GM13976 (cell line): ENCODE data around the gene CALB2.

Experiments
- DNase-seq: peaks from one replicate; pipeline ENCODE4 v3.0.0; 2012; ENCODE audit warnings: low spot score
- in situ Hi-C: fragments of 300-500 bp; cut with MboI; formaldehyde crosslinking; loops from one replicate; pipeline ENCODE4 v1.12.0; 2022; ENCODE audit warnings: low sequenced_read_pairs, mixed read lengths, inconsistent platforms; ENCODE audit not compliant: unreplicated experiment
- TF ChIP-seq, protein P1 (sequence below): IDR thresholded peaks from 2 replicates; pipeline ENCODE4 v1.5.1; 2012; ENCODE audit warnings: borderline replicate concordance, mild to moderate bottlenecking; ENCODE audit not compliant: insufficient read depth; ENCODE audit errors: extremely low read depth, missing control alignments, control extremely low read depth

The CALB2 gene

DNA sequence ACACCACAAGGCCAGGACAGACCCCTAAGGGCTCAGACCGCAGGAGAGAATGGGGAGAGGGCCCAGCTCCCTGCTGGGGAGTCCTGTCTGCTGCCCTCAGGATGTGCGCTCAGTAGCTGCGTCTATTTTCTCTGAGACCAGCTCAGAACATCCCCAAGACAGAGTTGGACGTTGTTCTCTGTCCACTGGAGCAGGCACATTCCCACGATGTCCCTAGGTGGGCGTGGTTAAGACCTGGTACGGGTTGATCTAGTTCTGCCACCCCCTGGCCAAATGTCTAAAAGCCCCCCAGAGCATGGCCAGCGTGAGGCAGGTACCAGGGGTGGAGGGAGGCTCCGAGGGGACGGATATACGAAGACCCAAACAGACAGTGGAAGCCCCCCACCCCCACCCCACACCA, 842 bp upstream of the CALB2 start:
- TF ChIP-seq, protein P1, sequence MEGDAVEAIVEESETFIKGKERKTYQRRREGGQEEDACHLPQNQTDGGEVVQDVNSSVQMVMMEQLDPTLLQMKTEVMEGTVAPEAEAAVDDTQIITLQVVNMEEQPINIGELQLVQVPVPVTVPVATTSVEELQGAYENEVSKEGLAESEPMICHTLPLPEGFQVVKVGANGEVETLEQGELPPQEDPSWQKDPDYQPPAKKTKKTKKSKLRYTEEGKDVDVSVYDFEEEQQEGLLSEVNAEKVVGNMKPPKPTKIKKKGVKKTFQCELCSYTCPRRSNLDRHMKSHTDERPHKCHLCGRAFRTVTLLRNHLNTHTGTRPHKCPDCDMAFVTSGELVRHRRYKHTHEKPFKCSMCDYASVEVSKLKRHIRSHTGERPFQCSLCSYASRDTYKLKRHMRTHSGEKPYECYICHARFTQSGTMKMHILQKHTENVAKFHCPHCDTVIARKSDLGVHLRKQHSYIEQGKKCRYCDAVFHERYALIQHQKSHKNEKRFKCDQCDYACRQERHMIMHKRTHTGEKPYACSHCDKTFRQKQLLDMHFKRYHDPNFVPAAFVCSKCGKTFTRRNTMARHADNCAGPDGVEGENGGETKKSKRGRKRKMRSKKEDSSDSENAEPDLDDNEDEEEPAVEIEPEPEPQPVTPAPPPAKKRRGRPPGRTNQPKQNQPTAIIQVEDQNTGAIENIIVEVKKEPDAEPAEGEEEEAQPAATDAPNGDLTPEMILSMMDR, result no peak
- no peak for DNase-seq
- in situ Hi-C loops, result no loop called here

DNA sequence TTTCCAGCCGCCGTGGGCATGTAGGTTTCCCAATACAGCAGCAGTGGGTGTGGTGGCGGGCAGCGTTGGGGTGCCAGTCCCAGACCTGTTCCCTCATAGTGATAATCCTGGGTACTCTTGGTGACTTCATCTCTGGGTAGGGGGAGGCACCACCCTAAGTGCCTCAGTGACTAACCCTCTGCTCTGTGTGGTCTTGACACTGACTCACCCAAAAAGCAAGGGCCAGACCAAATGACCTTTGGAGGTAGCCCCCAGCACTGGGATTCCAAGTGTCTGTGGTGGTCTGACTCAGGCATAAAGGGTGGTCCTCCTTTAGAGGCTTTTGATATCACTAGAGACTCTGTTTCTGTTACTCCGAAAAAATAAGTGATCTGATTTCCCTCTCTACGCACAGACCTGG, 908 bp downstream of the CALB2 start:
- TF ChIP-seq, protein P1, result no peak
- in situ Hi-C loops, result no loop called here
- DNase-seq, result no peak

DNA sequence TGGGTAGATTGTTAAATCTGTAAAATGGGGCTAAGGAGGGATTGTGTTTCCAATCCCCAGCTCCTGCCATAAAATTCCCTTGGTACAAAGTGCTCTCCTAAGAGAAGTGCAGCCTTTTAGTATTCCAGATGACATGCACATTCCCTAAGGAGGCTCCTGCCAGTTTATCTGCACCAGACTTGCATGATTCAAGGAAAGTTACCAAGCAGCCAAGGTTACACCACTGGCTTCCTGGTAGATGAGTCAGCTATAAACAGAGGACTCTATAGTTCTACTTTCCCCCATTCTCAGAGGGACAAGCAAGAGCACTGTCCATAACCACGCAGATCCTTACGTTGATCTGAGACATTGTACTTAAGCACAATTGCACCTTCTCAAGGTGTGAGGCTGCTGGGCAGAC, 1.9 kb downstream of the CALB2 start:
- DNase-seq, result no peak
- TF ChIP-seq, protein P1, result no peak

DNA sequence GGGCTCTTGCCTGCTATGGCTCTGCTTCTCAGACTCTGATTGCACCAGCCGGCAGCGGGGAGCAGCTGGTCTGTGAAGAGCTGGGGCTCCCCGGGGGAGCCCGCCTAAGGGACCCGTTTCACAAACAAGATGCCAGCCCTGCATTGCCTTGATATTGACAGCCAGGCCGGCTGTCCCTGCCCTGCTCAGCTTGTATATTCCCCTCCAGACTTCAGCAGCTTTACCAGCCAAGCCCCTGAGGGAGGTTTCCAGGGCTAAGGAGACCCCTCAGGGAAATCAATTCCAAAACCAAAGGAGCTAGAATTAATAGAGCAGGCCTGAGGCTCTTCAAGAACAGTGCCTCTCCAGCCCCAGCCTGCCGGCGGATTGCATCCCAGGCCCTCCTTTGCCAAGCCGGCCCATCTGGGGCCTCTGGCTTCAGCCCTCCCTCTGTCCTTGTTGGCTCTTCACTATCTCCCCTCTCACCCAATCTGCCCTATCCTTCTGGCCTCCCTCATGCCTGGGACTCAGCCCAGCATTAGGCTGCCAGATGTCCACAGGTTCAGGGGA, 5.7 kb downstream of the CALB2 start:
- in situ Hi-C loops, result no loop called here
- DNase-seq, result no peak
- TF ChIP-seq, protein P1, result no peak

More for the DNA sequence above, 1.9 kb downstream of the CALB2 start:
- in situ Hi-C loops, result no loop called here

- TF ChIP-seq, protein P1, result no peak
- no peak for DNase-seq
- in situ Hi-C loops, result no loop called here
Measured at GRCh38 chr16:71365021-71365420, 6.5 kb downstream of the CALB2 start.

- in situ Hi-C loops, result no loop called here
Measured at GRCh38 chr16:71367241-71367976, 8.9 kb downstream of the CALB2 start.

More at GRCh38 chr16:71367241-71367976, 8.9 kb downstream of the CALB2 start:
- peak; percentile 72 for DNase-seq
- TF ChIP-seq, protein P1, result peak; percentile 63
